ENCODE measurements around the gene IL19. TPM values are rescaled to one million over a fixed set of nuclear protein-coding genes. Genes with fewer than 3 reads are reported as not detected.

IL19 gene
- total and polyA plus RNA-seq, 3 donors from 2014 or later, result 0.37 TPM; not detected in 2

DNA sequence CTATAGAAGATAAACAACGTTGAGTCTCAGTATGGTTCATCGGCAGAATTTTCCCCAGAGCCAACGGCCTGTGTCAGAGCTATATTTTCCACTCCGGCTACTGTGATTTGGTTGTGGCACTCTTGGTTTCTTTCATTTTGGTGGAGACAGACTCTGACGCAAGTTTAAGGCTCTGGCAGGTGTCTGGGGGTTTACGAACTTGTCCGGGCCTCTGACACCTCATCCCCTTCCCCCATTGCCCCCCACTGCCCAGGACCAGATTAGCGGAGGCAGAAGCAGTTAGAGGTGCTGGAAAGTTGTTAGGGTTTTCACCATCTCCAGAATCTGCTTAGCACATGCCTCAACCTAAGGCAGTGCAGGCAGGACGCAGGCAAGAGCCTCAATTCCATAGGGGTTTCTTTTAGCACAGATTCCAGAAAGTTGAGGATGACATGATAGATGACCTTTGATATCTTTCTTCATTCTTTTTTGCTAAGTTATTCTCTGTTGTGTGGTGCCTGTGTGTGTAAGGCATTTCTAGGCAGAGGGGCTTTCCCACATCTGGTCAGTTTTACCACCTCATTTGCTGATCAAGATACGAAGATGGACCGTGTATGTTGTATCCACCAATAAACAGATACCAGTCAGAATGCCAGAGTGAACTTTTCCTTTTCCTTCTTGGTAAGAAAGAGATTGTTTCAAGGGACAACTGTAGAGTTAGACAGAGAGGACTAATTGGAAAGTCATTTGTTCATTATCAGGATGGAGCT lies 20.1 kb downstream of the IL19 start:
- no peaks in the 10 kb centered on the region for H3K4me1 ChIP-seq
- H3K27ac ChIP-seq, result no peak overlapping the region
- TF ChIP-seq POLR2A (IDR thresholded peaks at IDR 0.05), result no peak
- TF ChIP-seq, protein P1, sequence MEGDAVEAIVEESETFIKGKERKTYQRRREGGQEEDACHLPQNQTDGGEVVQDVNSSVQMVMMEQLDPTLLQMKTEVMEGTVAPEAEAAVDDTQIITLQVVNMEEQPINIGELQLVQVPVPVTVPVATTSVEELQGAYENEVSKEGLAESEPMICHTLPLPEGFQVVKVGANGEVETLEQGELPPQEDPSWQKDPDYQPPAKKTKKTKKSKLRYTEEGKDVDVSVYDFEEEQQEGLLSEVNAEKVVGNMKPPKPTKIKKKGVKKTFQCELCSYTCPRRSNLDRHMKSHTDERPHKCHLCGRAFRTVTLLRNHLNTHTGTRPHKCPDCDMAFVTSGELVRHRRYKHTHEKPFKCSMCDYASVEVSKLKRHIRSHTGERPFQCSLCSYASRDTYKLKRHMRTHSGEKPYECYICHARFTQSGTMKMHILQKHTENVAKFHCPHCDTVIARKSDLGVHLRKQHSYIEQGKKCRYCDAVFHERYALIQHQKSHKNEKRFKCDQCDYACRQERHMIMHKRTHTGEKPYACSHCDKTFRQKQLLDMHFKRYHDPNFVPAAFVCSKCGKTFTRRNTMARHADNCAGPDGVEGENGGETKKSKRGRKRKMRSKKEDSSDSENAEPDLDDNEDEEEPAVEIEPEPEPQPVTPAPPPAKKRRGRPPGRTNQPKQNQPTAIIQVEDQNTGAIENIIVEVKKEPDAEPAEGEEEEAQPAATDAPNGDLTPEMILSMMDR (IDR thresholded peaks at IDR 0.05), result no peak
- H3K36me3 ChIP-seq (ENCODE audit: low read depth, missing control alignments), result no peaks in the 10 kb centered on the region
- no peaks in the 10 kb centered on the region for H3K9me3 ChIP-seq
- 92% methylated on average over 11 of the region's 11 CpGs for WGBS, 2 donors
- H3K27me3 ChIP-seq, result no peaks in the 10 kb centered on the region
- H3K4me3 ChIP-seq, result no peak overlapping the region
- DNase-seq, result no peak
- intact Hi-C loops (cut with DNase I; ENCODE audit: low total_unique reads), result no loop called here

DNA sequence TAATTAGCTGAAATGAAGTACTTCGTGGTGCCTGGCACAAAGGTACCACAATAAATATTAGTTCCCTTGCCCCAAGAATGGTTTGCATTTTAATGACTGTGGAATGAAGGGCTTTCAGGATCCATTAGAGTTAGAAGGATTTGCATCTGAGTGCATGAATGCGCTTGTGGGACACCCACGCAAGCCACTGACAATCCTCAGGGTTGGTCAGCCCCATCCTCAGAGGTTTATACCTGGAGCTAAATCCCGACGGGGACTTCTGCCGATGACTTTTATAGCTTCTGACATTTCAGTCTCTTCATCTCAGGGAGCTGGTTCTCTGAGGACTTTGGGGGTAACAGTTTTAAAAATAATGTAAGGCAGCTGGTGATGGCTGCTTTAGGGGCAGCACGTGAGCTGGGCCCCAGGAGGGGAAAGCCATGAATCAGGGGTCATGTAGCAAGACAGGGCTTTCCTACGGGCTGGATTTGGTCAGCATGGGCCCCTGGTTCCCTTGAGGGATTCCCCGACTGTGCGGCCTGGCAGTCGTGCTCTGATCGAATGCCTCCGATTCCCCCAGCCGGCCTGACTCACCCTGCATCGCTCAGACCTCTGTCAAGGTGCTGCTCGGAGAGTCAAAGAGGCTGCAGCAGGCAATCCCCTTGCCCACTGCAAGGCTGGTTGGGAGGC lies 22.5 kb downstream of the IL19 start:
- no peaks in the 10 kb centered on the region for H3K9me3 ChIP-seq
- no peaks in the 10 kb centered on the region for H3K36me3 ChIP-seq (ENCODE audit: low read depth, missing control alignments)
- no peak for TF ChIP-seq POLR2A (IDR thresholded peaks at IDR 0.05)
- TF ChIP-seq, protein P1 (IDR thresholded peaks at IDR 0.05), result no peak
- no peak for DNase-seq
- H3K4me1 ChIP-seq, result no peaks in the 10 kb centered on the region
- 90 to 91% methylated on average over 14 to 16 of the region's 16 CpGs for WGBS, 2 donors
- H3K4me3 ChIP-seq, result no peak overlapping the region
- intact Hi-C loops (cut with DNase I; ENCODE audit: low total_unique reads), result no loop called here
- no peak overlapping the region for H3K27ac ChIP-seq
- no peaks in the 10 kb centered on the region for H3K27me3 ChIP-seq

DNA sequence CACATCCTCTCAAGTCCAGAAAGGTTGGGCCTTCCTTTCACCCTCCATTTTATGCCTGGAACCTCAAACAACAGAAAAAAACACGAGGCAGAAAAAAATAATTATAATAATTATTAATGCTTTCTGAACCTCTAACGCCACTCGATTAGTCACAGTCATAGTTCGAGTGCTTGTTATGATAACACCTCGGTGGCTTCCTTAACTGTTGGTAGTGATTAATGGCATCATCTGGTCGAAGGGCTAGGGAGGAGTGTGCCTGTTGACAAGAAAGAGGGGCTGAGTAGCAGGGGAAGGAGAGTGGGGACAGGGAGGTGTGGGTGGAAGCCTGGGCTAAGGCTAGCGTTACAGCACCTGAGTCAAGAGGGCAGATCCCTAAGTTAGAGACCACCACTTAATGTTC lies 23.0 kb downstream of the IL19 start:
- no peaks in the 10 kb centered on the region for H3K27me3 ChIP-seq
- TF ChIP-seq, protein P1 (IDR thresholded peaks at IDR 0.05), result no peak
- no peak for TF ChIP-seq POLR2A (IDR thresholded peaks at IDR 0.05)
- intact Hi-C loops (cut with DNase I; ENCODE audit: low total_unique reads), result no loop called here
- no peaks in the 10 kb centered on the region for H3K9me3 ChIP-seq
- H3K27ac ChIP-seq, result no peak overlapping the region
- no peak for DNase-seq
- no peak overlapping the region for H3K4me3 ChIP-seq
- H3K4me1 ChIP-seq, result no peaks in the 10 kb centered on the region
- no peaks in the 10 kb centered on the region for H3K36me3 ChIP-seq (ENCODE audit: low read depth, missing control alignments)
- WGBS, 2 donors, result 79 to 83% methylated on average over 7 of the region's 7 CpGs

DNA sequence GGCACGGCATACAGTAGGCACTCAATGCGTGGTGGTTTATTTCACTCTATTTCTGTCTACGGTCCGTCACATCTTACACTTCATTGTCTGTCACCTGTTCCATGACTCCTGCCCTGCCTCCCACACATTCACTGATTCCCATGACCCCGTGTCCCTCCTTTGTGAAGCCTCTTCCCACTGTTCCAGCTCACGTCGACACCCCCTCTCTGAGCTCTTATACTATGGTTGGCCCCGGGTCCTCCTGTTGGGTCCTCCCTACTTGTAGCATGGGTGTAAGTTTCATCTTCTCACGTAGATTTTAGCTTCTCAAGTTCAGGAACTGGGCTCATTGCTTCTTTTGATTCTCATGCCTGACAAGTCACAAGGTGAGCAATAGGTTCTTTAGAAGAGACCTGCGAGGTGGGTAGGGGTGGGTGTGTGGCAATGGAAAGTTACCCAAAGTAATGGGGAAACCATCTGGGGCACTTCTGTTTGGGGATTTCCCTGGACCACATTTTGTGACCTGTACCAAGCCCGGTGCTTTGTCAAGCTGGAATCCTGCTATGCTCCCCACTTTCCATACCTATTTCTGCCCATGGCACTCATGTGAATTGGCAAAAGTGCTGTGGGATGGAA lies 23.8 kb downstream of the IL19 start:
- Histone ChIP-seq H3K4me3 (no peak overlapping the region), H3K36me3 (ENCODE audit: low read depth, missing control alignments) (no peaks in the 10 kb centered on the region), H3K27ac (no peak overlapping the region), H3K4me1 (no peaks in the 10 kb centered on the region), H3K9me3 (no peaks in the 10 kb centered on the region), H3K27me3 (no peaks in the 10 kb centered on the region)
- TF ChIP-seq, protein P1 (IDR thresholded peaks at IDR 0.05), result no peak
- no peak for TF ChIP-seq POLR2A (IDR thresholded peaks at IDR 0.05)
- 94 to 95% methylated on average over 11 of the region's 11 CpGs for WGBS, 2 donors
- intact Hi-C loops (cut with DNase I; ENCODE audit: low total_unique reads), result no loop called here
- no peak for DNase-seq
